HEK293 (cell line): Measurements from ENCODE around the gene PTGIS.

Source experiments
- CTCF ChIA-PET: fragments of 350-600 bp; formaldehyde crosslinking; extraction: SDS; loops from one replicate; lab custom pipeline; 2021; ENCODE audit warnings: antibody characterized with exemption; lab: Yijun Ruan, JAX
- POLR2A ChIA-PET: fragments of 300-600 bp; formaldehyde crosslinking; extraction: SDS; loops from one replicate; lab custom pipeline; 2020; ENCODE audit warnings: antibody characterized with exemption, inconsistent platforms; lab: Yijun Ruan, JAX
- H3K27ac ChIP-seq: fragments of 200-500 bp; sonication (Bioruptor generic); 2 replicates; pipeline ENCODE4 v1.5.1; 2014; ENCODE audit warnings: low read depth, low read length, control low read depth, inconsistent platforms; ENCODE audit errors: extremely low read depth
- H3K36me3 ChIP-seq, 2 experiments: fragments of 200-500 bp in 1 of 2; sonication (Bioruptor generic) in 1 of 2; 1 replicate in 1 of 2; 2 replicates in 1 of 2; pipeline ENCODE4 v1.5.1; 2014 to 2017; ENCODE audit warnings: inconsistent platforms in 2 of 2, low read length in 2 of 2; ENCODE audit not compliant: control insufficient read depth in 2 of 2, insufficient read depth in 1 of 2
- H3K4me1 ChIP-seq: fragments of 200-500 bp; sonication (Bioruptor generic); 2 replicates; pipeline ENCODE4 v1.5.1; 2014; ENCODE audit warnings: mild to moderate bottlenecking, low read length, inconsistent platforms; ENCODE audit not compliant: control insufficient read depth, insufficient read depth
- H3K4me3 ChIP-seq: 2 replicates; pipeline ENCODE4 v1.5.1; 2011; ENCODE audit warnings: low read depth, mild to moderate bottlenecking, control low read depth, low read length, moderate library complexity
- H3K9me3 ChIP-seq: fragments of 200-500 bp; sonication (Bioruptor generic); 2 replicates; pipeline ENCODE4 v1.5.1; 2014; ENCODE audit warnings: low read depth, low read length, inconsistent platforms; ENCODE audit not compliant: control insufficient read depth, insufficient read depth
- GLI2 ChIP-seq: fragments of 450-650 bp; formaldehyde crosslinking; IDR thresholded peaks from 2 replicates; pipeline ENCODE4; 2017; ENCODE audit warnings: missing biosample characterization, missing genetic modification characterization, low read depth, borderline replicate concordance
- INSM2 ChIP-seq: fragments of 450-650 bp; formaldehyde crosslinking; IDR thresholded peaks from 2 replicates; pipeline ENCODE4 v1.5.1; 2016; ENCODE audit warnings: missing biosample characterization, missing genetic modification characterization
- SCRT2 ChIP-seq: fragments of 450-650 bp; formaldehyde crosslinking; IDR thresholded peaks from 2 replicates; pipeline ENCODE4 v1.5.1; 2016; ENCODE audit warnings: missing biosample characterization, missing genetic modification characterization
- SP3 ChIP-seq: fragments of 450-650 bp; formaldehyde crosslinking; IDR thresholded peaks from 2 replicates; pipeline ENCODE4 v1.5.1; 2016; ENCODE audit warnings: missing biosample characterization, missing genetic modification characterization
- ZEB2 ChIP-seq: fragments of 450-650 bp; formaldehyde crosslinking; IDR thresholded peaks from 2 replicates; pipeline ENCODE4 v1.5.1; 2016; ENCODE audit warnings: missing biosample characterization, missing genetic modification characterization
- ZNF121 ChIP-seq: fragments of 450-650 bp; formaldehyde crosslinking; IDR thresholded peaks from 2 replicates; pipeline ENCODE4 v1.5.1; 2016; ENCODE audit warnings: missing biosample characterization, missing genetic modification characterization
- ZNF146 ChIP-seq: fragments of 450-650 bp; formaldehyde crosslinking; IDR thresholded peaks from 2 replicates; pipeline ENCODE4 v1.5.1; 2016; ENCODE audit warnings: missing biosample characterization, missing genetic modification characterization
- ZNF19 ChIP-seq: fragments of 450-650 bp; formaldehyde crosslinking; IDR thresholded peaks from 2 replicates; pipeline ENCODE4; 2016; ENCODE audit warnings: missing biosample characterization, missing genetic modification characterization, low read depth
- ZNF221 ChIP-seq: fragments of 450-650 bp; formaldehyde crosslinking; IDR thresholded peaks from 2 replicates; pipeline ENCODE4 v1.5.1; 2017; ENCODE audit warnings: missing biosample characterization, missing genetic modification characterization, borderline replicate concordance
- ZNF248 ChIP-seq: fragments of 450-650 bp; formaldehyde crosslinking; IDR thresholded peaks from 2 replicates; pipeline ENCODE4 v1.5.1; 2017; ENCODE audit warnings: missing biosample characterization, missing genetic modification characterization
- ZNF266 ChIP-seq: fragments of 450-650 bp; formaldehyde crosslinking; IDR thresholded peaks from 2 replicates; pipeline ENCODE4 v1.5.1; 2016; ENCODE audit warnings: missing biosample characterization, missing genetic modification characterization, low read depth
- ZNF302 ChIP-seq: fragments of 450-650 bp; formaldehyde crosslinking; IDR thresholded peaks from 2 replicates; pipeline ENCODE4 v1.5.1; 2016; ENCODE audit warnings: missing biosample characterization, missing genetic modification characterization, low read depth
- ZNF433 ChIP-seq: fragments of 450-650 bp; formaldehyde crosslinking; IDR thresholded peaks from 2 replicates; pipeline ENCODE4 v1.5.1; 2016; ENCODE audit warnings: missing biosample characterization, missing genetic modification characterization, low read depth
- ZNF501 ChIP-seq: fragments of 450-650 bp; formaldehyde crosslinking; IDR thresholded peaks from 2 replicates; pipeline ENCODE4 v1.5.1; 2016; ENCODE audit warnings: missing biosample characterization, missing genetic modification characterization
- ZNF549 ChIP-seq: fragments of 450-650 bp; IDR thresholded peaks from 2 replicates; pipeline ENCODE4 v1.5.1; 2018; ENCODE audit warnings: missing biosample characterization, missing genetic modification characterization, mild to moderate bottlenecking, inconsistent platforms, moderate library complexity
- ZNF561 ChIP-seq: fragments of 450-650 bp; IDR thresholded peaks from 2 replicates; pipeline ENCODE4 v1.5.1; 2018; ENCODE audit warnings: missing biosample characterization, missing genetic modification characterization, borderline replicate concordance
- ZNF692 ChIP-seq: fragments of 450-650 bp; formaldehyde crosslinking; IDR thresholded peaks from 2 replicates; pipeline ENCODE4 v1.5.1; 2016; ENCODE audit warnings: missing biosample characterization, missing genetic modification characterization
- ZNF837 ChIP-seq: fragments of 450-650 bp; formaldehyde crosslinking; IDR thresholded peaks from 2 replicates; pipeline ENCODE4 v1.5.1; 2016; ENCODE audit warnings: missing biosample characterization, missing genetic modification characterization
- ZSCAN16 ChIP-seq: fragments of 450-650 bp; formaldehyde crosslinking; IDR thresholded peaks from 2 replicates; pipeline ENCODE4 v1.5.1; 2016; ENCODE audit warnings: missing biosample characterization, missing genetic modification characterization
- ZSCAN30 ChIP-seq: fragments of 450-650 bp; IDR thresholded peaks from 2 replicates; pipeline ENCODE4 v1.5.1; 2018; ENCODE audit warnings: missing biosample characterization, mild to moderate bottlenecking, missing genetic modification characterization, moderate library complexity
- TF ChIP-seq, protein P1 (sequence below): fragments of 450-650 bp; formaldehyde crosslinking; IDR thresholded peaks from 2 replicates; pipeline ENCODE4 v1.5.1; 2017; ENCODE audit warnings: missing biosample characterization, missing genetic modification characterization
- TF ChIP-seq, protein P2 (sequence below): fragments of 450-650 bp; formaldehyde crosslinking; IDR thresholded peaks from 2 replicates; pipeline ENCODE4 v1.5.1; 2016; ENCODE audit warnings: missing biosample characterization, missing genetic modification characterization
- TF ChIP-seq, protein P3 (sequence below): fragments of 450-650 bp; formaldehyde crosslinking; IDR thresholded peaks from 2 replicates; pipeline ENCODE4 v1.5.1; 2017; ENCODE audit warnings: missing biosample characterization, missing genetic modification characterization
- TF ChIP-seq, protein P4 (sequence below): fragments of 450-650 bp; formaldehyde crosslinking; optimal IDR thresholded peaks from 2 replicates; pipeline ENCODE3; 2016; ENCODE audit warnings: missing biosample characterization, mild to moderate bottlenecking, missing genetic modification characterization

PTGIS gene

GRCh38 chr20:49484180-49485140, 83.5 kb downstream of the PTGIS start:
- Histone ChIP-seq H3K9me3 (no peaks in the 10 kb centered on the region), H3K36me3 (no peaks in the 10 kb centered on the region), H3K4me1 (0 out of 2 replicates have a peak, but pooled peaks cover 4% of the 10 kb centered on the region), H3K4me3 (peak overlapping the region; percentile 53), H3K27ac (no peak overlapping the region)
- CTCF ChIA-PET: interaction anchor here (0.5 to 6.1 kb wide), 35 partner anchors 8 to 965 kb away, joined by 3 to 118 read pairs (median 4); no protein-coding TSS in a partner anchor
- POLR2A ChIA-PET: no interaction called here
- peak; percentile 99 for TF ChIP-seq SCRT2 (tag by site-specific recombination)
- TF ChIP-seq ZNF837 (tag by site-specific recombination): no peak
- TF ChIP-seq GLI2: no peak
- 0 out of 2 replicates have a peak, but pooled peaks have one; percentile 35 for TF ChIP-seq ZNF221 (tag by site-specific recombination)
- TF ChIP-seq ZNF121: 0 out of 2 replicates have a peak, but pooled peaks have one; percentile 35
- TF ChIP-seq, protein P1, sequence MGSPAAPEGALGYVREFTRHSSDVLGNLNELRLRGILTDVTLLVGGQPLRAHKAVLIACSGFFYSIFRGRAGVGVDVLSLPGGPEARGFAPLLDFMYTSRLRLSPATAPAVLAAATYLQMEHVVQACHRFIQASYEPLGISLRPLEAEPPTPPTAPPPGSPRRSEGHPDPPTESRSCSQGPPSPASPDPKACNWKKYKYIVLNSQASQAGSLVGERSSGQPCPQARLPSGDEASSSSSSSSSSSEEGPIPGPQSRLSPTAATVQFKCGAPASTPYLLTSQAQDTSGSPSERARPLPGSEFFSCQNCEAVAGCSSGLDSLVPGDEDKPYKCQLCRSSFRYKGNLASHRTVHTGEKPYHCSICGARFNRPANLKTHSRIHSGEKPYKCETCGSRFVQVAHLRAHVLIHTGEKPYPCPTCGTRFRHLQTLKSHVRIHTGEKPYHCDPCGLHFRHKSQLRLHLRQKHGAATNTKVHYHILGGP (tag by site-specific recombination): no peak
- no peak for TF ChIP-seq ZNF266 (tag by site-specific recombination)
- TF ChIP-seq ZNF248: no peak
- peak; percentile 51 for TF ChIP-seq SP3 (tag by site-specific recombination)
- TF ChIP-seq ZNF501 (tag by site-specific recombination): no peak
- TF ChIP-seq ZNF549 (tag by site-specific recombination): no peak
- peak; percentile 79 for TF ChIP-seq ZNF692 (tag by site-specific recombination)
- TF ChIP-seq, protein P2, sequence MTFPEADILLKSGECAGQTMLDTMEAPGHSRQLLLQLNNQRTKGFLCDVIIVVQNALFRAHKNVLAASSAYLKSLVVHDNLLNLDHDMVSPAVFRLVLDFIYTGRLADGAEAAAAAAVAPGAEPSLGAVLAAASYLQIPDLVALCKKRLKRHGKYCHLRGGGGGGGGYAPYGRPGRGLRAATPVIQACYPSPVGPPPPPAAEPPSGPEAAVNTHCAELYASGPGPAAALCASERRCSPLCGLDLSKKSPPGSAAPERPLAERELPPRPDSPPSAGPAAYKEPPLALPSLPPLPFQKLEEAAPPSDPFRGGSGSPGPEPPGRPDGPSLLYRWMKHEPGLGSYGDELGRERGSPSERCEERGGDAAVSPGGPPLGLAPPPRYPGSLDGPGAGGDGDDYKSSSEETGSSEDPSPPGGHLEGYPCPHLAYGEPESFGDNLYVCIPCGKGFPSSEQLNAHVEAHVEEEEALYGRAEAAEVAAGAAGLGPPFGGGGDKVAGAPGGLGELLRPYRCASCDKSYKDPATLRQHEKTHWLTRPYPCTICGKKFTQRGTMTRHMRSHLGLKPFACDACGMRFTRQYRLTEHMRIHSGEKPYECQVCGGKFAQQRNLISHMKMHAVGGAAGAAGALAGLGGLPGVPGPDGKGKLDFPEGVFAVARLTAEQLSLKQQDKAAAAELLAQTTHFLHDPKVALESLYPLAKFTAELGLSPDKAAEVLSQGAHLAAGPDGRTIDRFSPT: peak; percentile 58; the same call in 1 of the 2 replicates
- TF ChIP-seq ZSCAN16 (tag by site-specific recombination): no peak
- TF ChIP-seq ZNF561 (tag by site-specific recombination): peak; percentile 62; the same call in 1 of the 2 replicates
- TF ChIP-seq, protein P3, sequence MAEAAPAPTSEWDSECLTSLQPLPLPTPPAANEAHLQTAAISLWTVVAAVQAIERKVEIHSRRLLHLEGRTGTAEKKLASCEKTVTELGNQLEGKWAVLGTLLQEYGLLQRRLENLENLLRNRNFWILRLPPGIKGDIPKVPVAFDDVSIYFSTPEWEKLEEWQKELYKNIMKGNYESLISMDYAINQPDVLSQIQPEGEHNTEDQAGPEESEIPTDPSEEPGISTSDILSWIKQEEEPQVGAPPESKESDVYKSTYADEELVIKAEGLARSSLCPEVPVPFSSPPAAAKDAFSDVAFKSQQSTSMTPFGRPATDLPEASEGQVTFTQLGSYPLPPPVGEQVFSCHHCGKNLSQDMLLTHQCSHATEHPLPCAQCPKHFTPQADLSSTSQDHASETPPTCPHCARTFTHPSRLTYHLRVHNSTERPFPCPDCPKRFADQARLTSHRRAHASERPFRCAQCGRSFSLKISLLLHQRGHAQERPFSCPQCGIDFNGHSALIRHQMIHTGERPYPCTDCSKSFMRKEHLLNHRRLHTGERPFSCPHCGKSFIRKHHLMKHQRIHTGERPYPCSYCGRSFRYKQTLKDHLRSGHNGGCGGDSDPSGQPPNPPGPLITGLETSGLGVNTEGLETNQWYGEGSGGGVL (tag by site-specific recombination): peak; percentile 23; the same call in 1 of the 2 replicates
- peak; percentile 81 for TF ChIP-seq ZEB2 (tag by site-specific recombination)
- TF ChIP-seq, protein P4, sequence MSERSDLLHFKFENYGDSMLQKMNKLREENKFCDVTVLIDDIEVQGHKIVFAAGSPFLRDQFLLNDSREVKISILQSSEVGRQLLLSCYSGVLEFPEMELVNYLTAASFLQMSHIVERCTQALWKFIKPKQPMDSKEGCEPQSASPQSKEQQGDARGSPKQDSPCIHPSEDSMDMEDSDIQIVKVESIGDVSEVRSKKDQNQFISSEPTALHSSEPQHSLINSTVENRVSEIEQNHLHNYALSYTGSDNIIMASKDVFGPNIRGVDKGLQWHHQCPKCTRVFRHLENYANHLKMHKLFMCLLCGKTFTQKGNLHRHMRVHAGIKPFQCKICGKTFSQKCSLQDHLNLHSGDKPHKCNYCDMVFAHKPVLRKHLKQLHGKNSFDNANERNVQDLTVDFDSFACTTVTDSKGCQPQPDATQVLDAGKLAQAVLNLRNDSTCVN (tag by site-specific recombination): peak; percentile 96
- TF ChIP-seq ZSCAN30 (tag by site-specific recombination): peak; percentile 81
- no peak for TF ChIP-seq ZNF146
- no peak for TF ChIP-seq ZNF19 (tag by site-specific recombination)
- TF ChIP-seq ZNF302 (tag by site-specific recombination): no peak
- TF ChIP-seq ZNF433: no peak
- no peak for TF ChIP-seq INSM2 (tag by site-specific recombination)
